Neuronal stem cell (in vitro differentiated cells): Measurements from ENCODE around the gene SFT2D1.

Source experiments
- DNase-seq: peaks from one replicate; pipeline ENCODE4 v3.0.0-alpha.2; 2013; ENCODE audit warnings: low spot score
- H2AFZ ChIP-seq: one replicate; pipeline ENCODE4 v1.6.1; 2013; ENCODE audit warnings: mild to moderate bottlenecking, low read length, inconsistent platforms
- H2AK5ac ChIP-seq: 2 replicates; pipeline ENCODE4 v1.6.1; 2013; ENCODE audit warnings: low read depth, mild to moderate bottlenecking, inconsistent platforms, low read length, moderate library complexity, mixed read lengths
- H2BK120ac ChIP-seq: 2 replicates; pipeline ENCODE4 v1.6.1; 2013; ENCODE audit warnings: low read depth, mild to moderate bottlenecking, inconsistent platforms, low read length, moderate library complexity, mixed read lengths
- H2BK12ac ChIP-seq: one replicate; pipeline ENCODE4 v1.6.1; 2013; ENCODE audit warnings: low read length, inconsistent platforms
- H2BK15ac ChIP-seq: 2 replicates; pipeline ENCODE4 v1.6.1; 2013; ENCODE audit warnings: mild to moderate bottlenecking, low read length, inconsistent platforms, mixed read lengths
- H2BK5ac ChIP-seq: one replicate; pipeline ENCODE4 v1.6.1; 2013; ENCODE audit warnings: inconsistent platforms, mild to moderate bottlenecking, low read length, moderate library complexity
- H3K14ac ChIP-seq: one replicate; pipeline ENCODE4 v1.6.1; 2013; ENCODE audit warnings: low read length, inconsistent platforms
- H3K18ac ChIP-seq: 2 replicates; pipeline ENCODE4 v1.6.1; 2013; ENCODE audit warnings: low read length, inconsistent platforms
- H3K23ac ChIP-seq: 2 replicates; pipeline ENCODE4 v1.6.1; 2013; ENCODE audit warnings: low read depth, mild to moderate bottlenecking, mixed read lengths, low read length, inconsistent platforms; ENCODE audit not compliant: poor library complexity
- H3K27ac ChIP-seq: replicated peaks from 3 replicates; pipeline ENCODE4 v1.5.1; 2013; ENCODE audit warnings: low read length, inconsistent platforms
- H3K27me3 ChIP-seq, 3 experiments: 2 replicates each; pipeline ENCODE4 v1.6.1; 2013; ENCODE audit warnings: low read length in 3 of 3, mild to moderate bottlenecking in 2 of 3, inconsistent platforms in 1 of 3, low read depth in 1 of 3, mixed read lengths in 1 of 3, moderate library complexity in 1 of 3; ENCODE audit not compliant: control insufficient read depth in 3 of 3, insufficient read depth in 3 of 3
- H3K36me3 ChIP-seq, 2 donors: replicated peaks in 1 of 2; 2 replicates each; pipeline ENCODE4 v1.6.1; 2013; ENCODE audit warnings: low read length in 2 of 2; ENCODE audit not compliant: control insufficient read depth in 2 of 2, insufficient read depth in 2 of 2
- H3K4ac ChIP-seq: 2 replicates; pipeline ENCODE4 v1.6.1; 2013; ENCODE audit warnings: inconsistent platforms, mild to moderate bottlenecking, low read length, moderate library complexity
- H3K4me1 ChIP-seq, 2 donors: 1 replicate in 1 of 2; 2 replicates in 1 of 2; pipeline ENCODE4 v1.6.1; 2013; ENCODE audit warnings: low read length in 2 of 2, low read depth in 1 of 2; ENCODE audit not compliant: control insufficient read depth in 2 of 2, insufficient read depth in 1 of 2
- H3K4me2 ChIP-seq: one replicate; pipeline ENCODE4 v1.6.1; 2013; ENCODE audit warnings: mild to moderate bottlenecking, low read length, inconsistent platforms; ENCODE audit not compliant: insufficient read depth, poor library complexity, severe bottlenecking
- H3K4me3 ChIP-seq, 2 donors: 2 replicates each; pipeline ENCODE4 v1.5.1; 2013; ENCODE audit warnings: low read length in 2 of 2, mild to moderate bottlenecking in 2 of 2, inconsistent platforms in 1 of 2, moderate library complexity in 1 of 2
- H3K79me1 ChIP-seq: one replicate; pipeline ENCODE4 v1.6.1; 2013; ENCODE audit warnings: low read depth, mild to moderate bottlenecking, inconsistent platforms, low read length, moderate library complexity
- H3K9ac ChIP-seq: one replicate; pipeline ENCODE4 v1.6.1; 2013; ENCODE audit warnings: mild to moderate bottlenecking, low read depth, low read length, inconsistent platforms; ENCODE audit not compliant: poor library complexity
- H3K9me3 ChIP-seq, 2 donors: replicated peaks in 1 of 2; 2 replicates each; pipeline versions ENCODE3 to v1.6.1; 2013; ENCODE audit warnings: low read length in 2 of 2, mild to moderate bottlenecking in 2 of 2, inconsistent platforms in 1 of 2, low read depth in 1 of 2, mixed read lengths in 1 of 2, moderate library complexity in 1 of 2; ENCODE audit not compliant: control insufficient read depth in 2 of 2, insufficient read depth in 1 of 2
- H4K8ac ChIP-seq: one replicate; pipeline ENCODE4 v1.6.1; 2013; ENCODE audit warnings: low read depth, mild to moderate bottlenecking, inconsistent platforms, low read length, moderate library complexity
- H4K91ac ChIP-seq: one replicate; pipeline ENCODE4 v1.6.1; 2013; ENCODE audit warnings: low read length, low read depth, mild to moderate bottlenecking, inconsistent platforms; ENCODE audit not compliant: poor library complexity
- WGBS, 2 donors: extraction: QIAGEN DNeasy Blood & Tissue Kit; methylation state at CpG; one replicate each; pipeline ENCODE4 v1.1.7; 2013; ENCODE audit warnings: missing lambda C conversion rate in 2 of 2, mixed read lengths in 1 of 2; ENCODE audit not compliant: insufficient read length in 2 of 2, insufficient replicate concordance in 1 of 2; ENCODE audit errors: extremely low coverage in 2 of 2; 5-methylcytosine and 5-hydroxymethylcytosine counted together

SFT2D1 gene

GRCh38 chr6:166296035-166296883 is 46.1 kb downstream of the SFT2D1 start:
- H3K23ac ChIP-seq: no peak overlapping the region
- no CpG with 5 or more reads among the region's 10 CpGs for WGBS, 2 donors
- H3K4ac ChIP-seq: no peak overlapping the region
- no peak overlapping the region for H2BK5ac ChIP-seq
- H3K4me1 ChIP-seq: no peaks in the 10 kb centered on the region
- H4K8ac ChIP-seq: no peak overlapping the region
- no peaks in the 10 kb centered on the region for H3K36me3 ChIP-seq
- H3K9me3 ChIP-seq: peaks cover 0 to 10% of the 10 kb centered on the region in 2 donors
- no peak overlapping the region for H3K4me3 ChIP-seq
- H2BK15ac ChIP-seq: no peak overlapping the region
- H2BK120ac ChIP-seq: no peak overlapping the region
- no peak overlapping the region for H2AK5ac ChIP-seq
- H3K18ac ChIP-seq: no peak overlapping the region
- no peak overlapping the region for H3K4me2 ChIP-seq
- H3K27ac ChIP-seq: no peak overlapping the region
- peaks cover 0 to 8% (median 3%) of the 10 kb centered on the region in 3 experiments for H3K27me3 ChIP-seq
- no peaks in the 10 kb centered on the region for H3K79me1 ChIP-seq
- H3K9ac ChIP-seq: no peak overlapping the region
- no peak for DNase-seq
- H4K91ac ChIP-seq: no peak overlapping the region
- no peak overlapping the region for H2BK12ac ChIP-seq
- H3K14ac ChIP-seq: no peak overlapping the region
- no peak overlapping the region for H2AFZ ChIP-seq

- Histone ChIP-seq H4K91ac (no peak overlapping the region), H3K4me1 (no peaks in the 10 kb centered on the region), H3K9ac (no peak overlapping the region), H2AK5ac (no peak overlapping the region), H3K4ac (no peak overlapping the region), H3K14ac (no peak overlapping the region), H2BK5ac (no peak overlapping the region), H2BK15ac (no peak overlapping the region), H3K4me2 (no peak overlapping the region), H3K27me3 (peaks cover 0 to 11% (median 3%) of the 10 kb centered on the region in 3 experiments), H3K23ac (no peak overlapping the region), H2AFZ (no peak overlapping the region), H2BK120ac (no peak overlapping the region), H3K79me1 (no peaks in the 10 kb centered on the region), H3K18ac (no peak overlapping the region), H2BK12ac (no peak overlapping the region), H3K4me3 (no peak overlapping the region), H3K9me3 (peaks cover 0 to 12% of the 10 kb centered on the region in 2 donors), H4K8ac (no peak overlapping the region), H3K27ac (no peak overlapping the region), H3K36me3 (no peaks in the 10 kb centered on the region)
- WGBS, 2 donors: no CpG with 5 or more reads among the region's 12 CpGs
- DNase-seq: no peak
Measured at GRCh38 chr6:166293731-166294584, 48.4 kb downstream of the SFT2D1 start.

- H3K4ac ChIP-seq: no peak overlapping the region
- H2BK12ac ChIP-seq: no peak overlapping the region
- peaks cover 0 to 2% of the 10 kb centered on the region in 2 donors for H3K9me3 ChIP-seq
- no peaks in the 10 kb centered on the region for H3K36me3 ChIP-seq
- no peak overlapping the region for H3K4me2 ChIP-seq
- no peak overlapping the region for H3K14ac ChIP-seq
- no peak overlapping the region for H3K4me3 ChIP-seq
- no peak overlapping the region for H2BK15ac ChIP-seq
- no peak overlapping the region for H4K8ac ChIP-seq
- H2AK5ac ChIP-seq: no peak overlapping the region
- no peak overlapping the region for H2BK120ac ChIP-seq
- no peaks in the 10 kb centered on the region for H3K79me1 ChIP-seq
- peaks cover 0 to 17% (median 0%) of the 10 kb centered on the region in 3 experiments for H3K27me3 ChIP-seq
- no peak overlapping the region for H3K27ac ChIP-seq
- peak overlapping the region; percentile 38 for H4K91ac ChIP-seq
- no peak overlapping the region for H2AFZ ChIP-seq
- H3K9ac ChIP-seq: no peak overlapping the region
- no peak overlapping the region for H2BK5ac ChIP-seq
- no peak for DNase-seq
- peaks cover 1 to 6% of the 10 kb centered on the region in 2 donors for H3K4me1 ChIP-seq
- H3K18ac ChIP-seq: no peak overlapping the region
- no peak overlapping the region for H3K23ac ChIP-seq
- WGBS, 2 donors: no CpG with 5 or more reads among the region's 14 CpGs
Measured at GRCh38 chr6:166289207-166290060, 52.9 kb downstream of the SFT2D1 start.
